Fibroblast of lung (primary cell): ENCODE measurements around the gene TLCD2. TPM values are rescaled to one million over a fixed set of nuclear protein-coding genes. Genes with fewer than 3 reads are reported as not detected.

ENCODE experiments used
- DNase-seq, 2 donors: peaks; one replicate each; pipeline versions ENCODE4 v3.0.0 to v3.0.0-alpha.2; 2010; ENCODE audit warnings: low read depth in 2 of 2
- H2AFZ ChIP-seq: 2 replicates; pipeline ENCODE4 v1.5.1; 2012; ENCODE audit warnings: low read length, control low read depth, inconsistent platforms
- H3K27ac ChIP-seq: 2 replicates; pipeline ENCODE4 v1.5.1; 2011; ENCODE audit warnings: low read length, control low read depth; ENCODE audit not compliant: insufficient read depth
- H3K27me3 ChIP-seq: 2 replicates; pipeline ENCODE4 v1.5.1; 2011; ENCODE audit warnings: mild to moderate bottlenecking, low read length; ENCODE audit not compliant: control insufficient read depth, insufficient read depth
- H3K36me3 ChIP-seq: 2 replicates; pipeline ENCODE4 v1.5.1; 2011; ENCODE audit warnings: low read length; ENCODE audit not compliant: control insufficient read depth, insufficient read depth
- H3K4me1 ChIP-seq: 2 replicates; pipeline ENCODE4 v1.5.1; 2011; ENCODE audit warnings: low read length; ENCODE audit not compliant: control insufficient read depth, insufficient read depth; ENCODE audit errors: extremely low read depth
- H3K4me2 ChIP-seq: 2 replicates; pipeline ENCODE4 v1.5.1; 2011; ENCODE audit warnings: low read length, control low read depth; ENCODE audit not compliant: insufficient read depth; ENCODE audit errors: extremely low read depth
- H3K4me3 ChIP-seq, 4 experiments: fragments of 200-600 bp in 1 of 4; sonication (generic) in 1 of 4; replicated peaks in 1 of 4; 2 replicates each; pipeline ENCODE4 v1.5.1; 2011 to 2016; ENCODE audit warnings: low read length in 4 of 4, low read depth in 3 of 4, mild to moderate bottlenecking in 3 of 4, control low read depth in 2 of 4, inconsistent platforms in 1 of 4, mixed read lengths in 1 of 4; ENCODE audit not compliant: insufficient read depth in 1 of 4; ENCODE audit errors: control extremely low read depth in 1 of 4
- H3K79me2 ChIP-seq: 2 replicates; pipeline ENCODE4 v1.5.1; 2012; ENCODE audit warnings: mild to moderate bottlenecking, low read length, inconsistent platforms; ENCODE audit not compliant: control insufficient read depth, insufficient read depth
- H3K9ac ChIP-seq: 2 replicates; pipeline ENCODE4 v1.5.1; 2011; ENCODE audit warnings: mild to moderate bottlenecking, low read length, control low read depth; ENCODE audit not compliant: insufficient read depth
- H3K9me3 ChIP-seq: 2 replicates; pipeline ENCODE4 v1.5.1; 2012; ENCODE audit warnings: low read depth, low read length; ENCODE audit not compliant: control insufficient read depth, insufficient read depth
- H4K20me1 ChIP-seq: 2 replicates; pipeline ENCODE4 v1.5.1; 2011; ENCODE audit warnings: low read length; ENCODE audit not compliant: control insufficient read depth, insufficient read depth; ENCODE audit errors: extremely low read depth
- EZH2 ChIP-seq: IDR thresholded peaks from 2 replicates; pipeline ENCODE4 v1.5.1; 2012; ENCODE audit warnings: low read length, control low read depth, mild to moderate bottlenecking; ENCODE audit errors: missing control alignments
- polyA plus RNA-seq, 2 donors: library from polyadenylated mRNA; depleted of rRNA in 1 of 2; stranded (reverse) in 1 of 2; unstranded in 1 of 2; fragments of >200 nt; gene quantifications; 2 replicates each; pipeline ENCODE4 v1.2.1, GENCODE V29; 2011 to 2012; ENCODE audit warnings: missing spikeins in 1 of 2
- total RNA-seq: library from RNA; depleted of rRNA; stranded (reverse); fragments of >200 nt; gene quantifications from 2 replicates; pipeline ENCODE4 v1.2.1, GENCODE V29; 2014
- TF ChIP-seq, protein P1 (sequence below), 2 donors: IDR thresholded peaks in 1 of 2; conservative IDR thresholded peaks in 1 of 2; 1 replicate in 1 of 2; 2 replicates in 1 of 2; pipeline ENCODE4 v1.5.1; 2011 to 2012; ENCODE audit warnings: low read length in 2 of 2, control low read depth in 1 of 2, inconsistent platforms in 1 of 2, low read depth in 1 of 2, mild to moderate bottlenecking in 1 of 2

TLCD2 gene
- total and polyA plus RNA-seq, 2 donors (not counting 1 experiment from before 2014, with no cell fraction given): 7.1 to 9.7 TPM

DNA sequence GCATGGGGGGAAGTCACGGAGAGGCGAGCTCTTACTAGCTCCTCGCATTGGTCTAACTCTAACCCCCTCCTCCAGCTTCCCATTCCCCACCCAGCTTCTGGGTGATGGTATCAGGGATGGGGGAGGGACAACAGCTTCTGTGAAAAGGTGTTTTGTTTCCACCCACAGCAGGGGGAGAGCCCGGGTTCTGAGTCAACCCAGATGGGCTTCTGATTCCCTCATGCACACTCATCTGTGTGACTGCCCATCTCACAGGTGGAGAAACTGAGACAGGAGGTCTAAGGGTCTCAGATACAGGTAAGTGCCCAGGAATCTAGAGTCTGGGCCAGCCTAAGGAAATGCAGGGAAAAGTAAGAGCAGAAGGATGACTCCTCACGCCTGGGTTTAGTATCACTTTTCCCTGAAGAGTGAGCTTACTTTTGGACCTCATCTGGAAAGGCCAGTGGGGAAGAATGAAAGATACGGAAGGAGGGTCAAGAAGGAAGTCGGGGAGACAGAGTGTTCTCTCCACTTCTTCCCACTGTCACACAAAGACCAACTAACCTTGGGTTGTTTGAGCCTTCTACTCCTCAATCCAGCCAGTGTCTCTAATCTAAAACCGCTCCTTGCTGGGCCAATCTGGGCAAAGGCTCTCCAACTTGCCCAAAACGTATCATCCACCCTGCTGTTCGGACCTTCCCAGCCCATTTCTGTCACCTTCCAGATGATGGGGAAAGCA lies 3.1 kb upstream of the TLCD2 start:
- TF ChIP-seq, protein P1, sequence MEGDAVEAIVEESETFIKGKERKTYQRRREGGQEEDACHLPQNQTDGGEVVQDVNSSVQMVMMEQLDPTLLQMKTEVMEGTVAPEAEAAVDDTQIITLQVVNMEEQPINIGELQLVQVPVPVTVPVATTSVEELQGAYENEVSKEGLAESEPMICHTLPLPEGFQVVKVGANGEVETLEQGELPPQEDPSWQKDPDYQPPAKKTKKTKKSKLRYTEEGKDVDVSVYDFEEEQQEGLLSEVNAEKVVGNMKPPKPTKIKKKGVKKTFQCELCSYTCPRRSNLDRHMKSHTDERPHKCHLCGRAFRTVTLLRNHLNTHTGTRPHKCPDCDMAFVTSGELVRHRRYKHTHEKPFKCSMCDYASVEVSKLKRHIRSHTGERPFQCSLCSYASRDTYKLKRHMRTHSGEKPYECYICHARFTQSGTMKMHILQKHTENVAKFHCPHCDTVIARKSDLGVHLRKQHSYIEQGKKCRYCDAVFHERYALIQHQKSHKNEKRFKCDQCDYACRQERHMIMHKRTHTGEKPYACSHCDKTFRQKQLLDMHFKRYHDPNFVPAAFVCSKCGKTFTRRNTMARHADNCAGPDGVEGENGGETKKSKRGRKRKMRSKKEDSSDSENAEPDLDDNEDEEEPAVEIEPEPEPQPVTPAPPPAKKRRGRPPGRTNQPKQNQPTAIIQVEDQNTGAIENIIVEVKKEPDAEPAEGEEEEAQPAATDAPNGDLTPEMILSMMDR (conservative IDR thresholded peaks at IDR 0.05 in 1 of 2, IDR thresholded peaks at IDR 0.05 in 1 of 2; ENCODE audit: low read depth in 1 of 2, low read length in 2 of 2): no peak
- TF ChIP-seq EZH2: no peak
- Histone ChIP-seq H3K9me3 (no peaks in the 10 kb centered on the region), H3K4me2 (peak overlapping the region; percentile 92), H3K36me3 (peaks cover 25% of the 10 kb centered on the region), H3K9ac (peak overlapping the region; percentile 87), H3K79me2 (peaks cover 41% of the 10 kb centered on the region), H3K27ac (peak overlapping the region; percentile 99), H3K4me3 (peak overlapping the region; percentile 72 to 98 (median 90)), H3K27me3 (no peaks in the 10 kb centered on the region), H3K4me1 (peaks cover 25% of the 10 kb centered on the region), H2AFZ (no peak overlapping the region), H4K20me1 (peaks cover 12% of the 10 kb centered on the region)
- peak in 1 of 2 donors; percentile 18 for DNase-seq

DNA sequence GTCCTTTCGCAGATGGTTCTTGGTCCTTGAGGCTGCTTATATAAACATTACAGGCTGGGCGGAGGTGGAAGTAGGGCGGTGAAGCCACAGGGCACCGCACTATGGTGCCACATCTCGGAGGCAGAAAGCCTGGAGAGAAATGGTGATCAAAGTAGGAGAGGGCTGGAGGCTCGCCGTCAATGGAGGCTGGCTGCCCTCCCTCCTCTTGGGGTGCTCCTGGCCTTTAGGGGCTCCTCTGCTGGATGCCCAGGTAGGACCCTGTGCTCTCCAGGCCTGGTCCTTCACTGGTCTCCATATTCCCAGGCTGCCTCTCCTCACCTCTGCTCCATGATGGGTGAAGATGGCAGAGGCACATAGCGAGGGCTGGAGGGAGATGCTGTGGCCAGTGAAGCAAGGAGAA lies 2.1 kb upstream of the TLCD2 start:
- peak overlapping the region in 2 of 4 experiments; percentile 87 to 93 for H3K4me3 ChIP-seq
- H3K9me3 ChIP-seq: no peaks in the 10 kb centered on the region
- H3K36me3 ChIP-seq: peaks cover 28% of the 10 kb centered on the region
- peaks cover 19% of the 10 kb centered on the region for H3K4me1 ChIP-seq
- no peak overlapping the region for H2AFZ ChIP-seq
- no peak overlapping the region for H3K9ac ChIP-seq
- H4K20me1 ChIP-seq: peaks cover 12% of the 10 kb centered on the region
- H3K27me3 ChIP-seq: no peaks in the 10 kb centered on the region
- TF ChIP-seq, protein P1 (conservative IDR thresholded peaks at IDR 0.05 in 1 of 2, IDR thresholded peaks at IDR 0.05 in 1 of 2; ENCODE audit: low read depth in 1 of 2, low read length in 2 of 2): no peak
- no peak for TF ChIP-seq EZH2
- H3K4me2 ChIP-seq: peak overlapping the region; percentile 92
- no peak for DNase-seq
- H3K79me2 ChIP-seq: peaks cover 41% of the 10 kb centered on the region
- peak overlapping the region; percentile 99 for H3K27ac ChIP-seq

DNA sequence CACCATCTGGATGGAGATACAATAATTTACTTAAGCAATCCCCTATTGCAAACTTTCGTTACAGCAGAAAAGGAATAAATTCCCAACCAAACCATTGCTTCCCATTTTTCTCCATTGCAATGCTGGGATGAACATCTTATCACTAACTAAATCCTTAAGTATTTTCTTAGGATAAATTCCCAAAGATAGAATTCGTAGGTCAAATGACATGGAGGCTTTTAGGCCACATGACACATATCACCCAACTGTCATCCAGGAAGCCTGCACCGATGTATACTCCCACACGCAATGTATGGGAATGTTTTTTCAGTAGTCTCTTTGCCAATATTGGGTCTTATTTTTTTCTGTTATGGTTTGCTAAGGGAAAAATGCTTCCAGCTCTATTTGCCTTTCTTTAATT lies 1.6 kb upstream of the TLCD2 start:
- peaks cover 12% of the 10 kb centered on the region for H4K20me1 ChIP-seq
- peaks cover 41% of the 10 kb centered on the region for H3K79me2 ChIP-seq
- no peak for DNase-seq
- no peak overlapping the region for H3K27ac ChIP-seq
- H3K4me2 ChIP-seq: no peak overlapping the region
- H3K9ac ChIP-seq: no peak overlapping the region
- no peak for TF ChIP-seq EZH2
- TF ChIP-seq, protein P1 (conservative IDR thresholded peaks at IDR 0.05 in 1 of 2, IDR thresholded peaks at IDR 0.05 in 1 of 2; ENCODE audit: low read depth in 1 of 2, low read length in 2 of 2): no peak
- no peaks in the 10 kb centered on the region for H3K9me3 ChIP-seq
- H3K27me3 ChIP-seq: no peaks in the 10 kb centered on the region
- no peak overlapping the region for H2AFZ ChIP-seq
- H3K4me1 ChIP-seq: peaks cover 19% of the 10 kb centered on the region
- peak overlapping the region in 2 of 4 experiments; percentile 12 to 87 for H3K4me3 ChIP-seq
- peaks cover 28% of the 10 kb centered on the region for H3K36me3 ChIP-seq
